ENCODE data around the gene DHX36.
A peak's percentile ranks its signal among the peaks of the same experiment; 100 is the strongest.

The DHX36 gene

GRCh38 chr3:154280161-154280560 is 44.1 kb downstream of the DHX36 start:
- DNase-seq (ENCODE audit: low spot score): no peak

- DNase-seq (ENCODE audit: low spot score): no peak
Observed at GRCh38 chr3:154275965-154276364, 48.3 kb downstream of the DHX36 start.

GRCh38 chr3:154275292-154275691 is 49.0 kb downstream of the DHX36 start:
- DNase-seq (ENCODE audit: low spot score): no peak

DNA sequence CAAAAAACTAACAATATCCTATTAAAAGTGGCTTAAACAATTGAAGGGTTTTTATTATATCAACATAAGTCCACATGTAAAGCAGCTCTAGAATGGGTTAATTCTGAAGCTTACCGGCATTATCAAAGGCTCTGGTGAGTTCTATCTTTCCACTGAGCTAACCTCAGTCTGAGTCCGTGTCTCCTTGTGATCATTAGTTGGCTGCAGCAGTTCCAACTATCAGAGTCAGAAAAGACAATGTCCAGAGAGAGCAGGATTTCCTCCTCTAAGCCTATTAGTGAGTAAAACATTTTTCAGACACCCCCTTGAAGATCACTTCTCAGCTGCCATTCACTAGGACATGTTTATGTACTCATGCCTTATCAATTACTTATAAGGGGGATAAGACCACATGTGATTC is 49.9 kb downstream of the DHX36 start:
- no peak for DNase-seq (ENCODE audit: low spot score)

DNA sequence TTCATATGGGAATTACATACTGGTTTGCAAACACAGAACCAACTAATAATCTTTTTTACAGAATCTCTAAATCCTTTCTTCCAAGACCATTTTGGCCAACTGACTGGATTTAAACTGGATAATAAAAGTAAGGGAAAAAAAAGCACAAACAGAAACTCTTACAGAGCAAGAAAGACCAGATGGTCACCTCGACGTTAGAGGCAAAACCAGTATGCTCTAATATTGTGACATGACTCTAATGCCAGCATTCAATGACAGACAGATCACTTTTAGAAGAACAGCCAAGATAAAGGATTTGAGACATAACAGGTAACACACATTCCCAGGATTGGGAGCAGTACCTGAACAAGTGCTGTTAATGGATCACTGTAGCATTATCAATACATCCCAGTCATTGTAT is 50.9 kb downstream of the DHX36 start:
- DNase-seq (ENCODE audit: low spot score): no peak

GRCh38 chr3:154254527-154254926 is 69.8 kb downstream of the DHX36 start:
- no peak for DNase-seq (ENCODE audit: low spot score)

- peak; percentile 70 for DNase-seq (ENCODE audit: low spot score)
Observed at GRCh38 chr3:154252759-154253638, 71.3 kb downstream of the DHX36 start.

GRCh38 chr3:154251610-154252009 is 72.7 kb downstream of the DHX36 start:
- no peak for DNase-seq (ENCODE audit: low spot score)

DNA sequence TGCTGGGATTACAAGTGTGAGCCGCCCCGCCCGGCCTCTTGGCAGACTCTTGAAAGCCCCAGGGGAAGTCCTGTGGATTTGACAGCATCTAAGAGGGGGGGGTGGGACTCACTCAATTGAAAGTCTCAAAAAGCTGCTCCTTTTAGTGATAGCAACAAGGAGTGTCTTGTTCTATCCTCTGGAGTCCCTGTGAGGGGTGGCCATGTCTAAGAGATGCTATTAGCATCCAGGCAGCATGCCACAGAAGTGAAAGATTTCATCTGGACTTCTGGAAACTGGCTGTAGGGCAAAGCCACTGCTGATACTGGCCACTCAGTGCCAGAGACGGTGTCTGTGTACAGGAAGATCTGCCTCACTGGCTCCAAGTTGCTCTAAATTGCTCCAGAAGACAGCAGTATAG is 74.0 kb downstream of the DHX36 start:
- DNase-seq (ENCODE audit: low spot score): no peak

DNA sequence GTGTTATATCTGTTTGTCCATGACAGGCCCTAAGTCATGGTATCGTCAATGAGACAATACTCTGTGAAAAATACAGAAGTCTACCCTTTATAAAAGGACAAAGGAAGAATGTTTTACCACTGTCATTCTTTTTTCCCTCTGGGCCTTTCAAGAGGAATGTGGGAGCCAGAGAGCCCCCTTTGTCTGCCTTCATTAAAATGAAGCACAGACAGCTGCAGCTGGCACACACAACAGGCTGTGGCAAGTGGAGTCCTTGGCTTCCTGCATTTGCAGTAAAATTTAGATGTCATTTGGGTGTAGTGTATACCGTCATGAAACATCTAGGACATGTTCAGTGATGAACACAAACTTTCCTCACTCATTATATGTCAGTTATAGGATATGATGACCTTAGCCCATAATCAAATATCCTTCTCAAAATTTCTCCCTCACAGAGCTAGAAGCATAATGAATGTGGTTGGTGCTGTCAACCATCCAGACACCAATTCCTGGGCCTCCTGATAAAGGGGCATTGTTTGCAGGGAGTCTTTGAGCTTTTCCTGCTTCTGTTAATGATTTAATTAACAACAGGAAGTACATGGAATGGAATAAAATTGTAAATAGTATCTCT is 76.4 kb downstream of the DHX36 start:
- DNase-seq (ENCODE audit: low spot score): no peak

DNA sequence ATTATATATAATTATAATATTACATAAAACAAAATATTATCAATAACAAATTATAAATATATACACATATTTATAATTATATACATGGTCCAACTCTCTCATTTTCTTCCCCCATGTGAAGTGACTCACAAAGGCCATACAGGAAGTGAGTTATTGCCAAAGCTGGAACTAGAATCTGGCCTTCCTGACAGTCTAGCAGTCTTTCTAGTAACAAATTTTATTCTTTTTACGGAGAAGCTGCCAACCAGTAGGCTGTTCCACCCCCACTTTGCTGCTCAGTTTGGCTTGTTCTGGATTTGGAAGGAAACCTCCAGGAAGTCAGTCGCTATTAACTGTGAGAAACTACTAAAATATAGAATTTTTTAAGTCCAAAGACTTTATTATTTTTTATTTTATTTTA is 79.6 kb downstream of the DHX36 start:
- no peak for DNase-seq (ENCODE audit: low spot score)

DNA sequence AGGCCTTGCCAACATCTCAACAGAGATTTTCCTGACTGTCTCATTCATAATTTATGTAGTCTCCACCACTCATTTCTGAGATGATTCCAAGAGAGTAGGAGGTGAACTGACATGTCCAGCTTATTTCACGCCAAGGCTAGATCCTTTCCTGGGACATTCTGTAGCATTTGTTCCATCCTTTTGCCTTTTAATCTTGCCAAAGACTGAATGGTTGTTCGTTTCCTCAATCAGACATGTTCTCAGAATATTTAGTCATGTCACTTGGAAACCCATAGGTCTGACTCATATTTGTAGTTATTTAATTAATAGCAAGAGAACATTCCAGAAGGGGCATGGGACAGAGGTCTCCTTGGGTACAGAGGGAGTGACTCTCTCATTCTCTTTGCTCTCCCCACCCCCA is 80.9 kb downstream of the DHX36 start:
- no peak for DNase-seq (ENCODE audit: low spot score)

- no peak for DNase-seq (ENCODE audit: low spot score)
Observed at GRCh38 chr3:154242766-154243165, 81.5 kb downstream of the DHX36 start.

- DNase-seq (ENCODE audit: low spot score): no peak
Observed at GRCh38 chr3:154241496-154241895, 82.8 kb downstream of the DHX36 start.

- no peak for DNase-seq (ENCODE audit: low spot score)
Observed at GRCh38 chr3:154240235-154240634, 84.1 kb downstream of the DHX36 start.

DNA sequence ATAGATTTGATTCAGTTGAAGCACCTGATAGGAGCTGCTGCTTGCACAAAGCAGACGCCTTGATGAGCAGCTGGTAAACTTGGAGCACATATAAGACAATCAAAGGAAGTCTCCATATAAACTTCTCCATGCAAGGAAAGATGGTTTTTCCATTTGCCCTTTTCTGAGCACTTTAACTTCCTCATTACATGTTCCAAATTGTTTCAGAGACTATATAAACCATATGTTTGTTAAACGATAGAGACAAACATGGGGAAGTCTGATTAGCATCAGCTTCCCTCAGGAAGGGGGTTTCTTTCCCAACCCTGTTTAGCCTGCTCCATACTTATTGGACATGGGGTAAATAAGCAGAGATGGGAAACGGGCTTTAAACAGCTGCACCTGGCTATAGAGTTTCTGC is 88.0 kb downstream of the DHX36 start:
- DNase-seq (ENCODE audit: low spot score): no peak

- no peak for DNase-seq (ENCODE audit: low spot score)
Observed at GRCh38 chr3:154235330-154235729, 89.0 kb downstream of the DHX36 start.

GRCh38 chr3:154229217-154229590 is 95.1 kb downstream of the DHX36 start:
- DNase-seq (ENCODE audit: low spot score): no peak

GRCh38 chr3:154228561-154229216 is 95.6 kb downstream of the DHX36 start:
- DNase-seq (ENCODE audit: low spot score): no peak

DNA sequence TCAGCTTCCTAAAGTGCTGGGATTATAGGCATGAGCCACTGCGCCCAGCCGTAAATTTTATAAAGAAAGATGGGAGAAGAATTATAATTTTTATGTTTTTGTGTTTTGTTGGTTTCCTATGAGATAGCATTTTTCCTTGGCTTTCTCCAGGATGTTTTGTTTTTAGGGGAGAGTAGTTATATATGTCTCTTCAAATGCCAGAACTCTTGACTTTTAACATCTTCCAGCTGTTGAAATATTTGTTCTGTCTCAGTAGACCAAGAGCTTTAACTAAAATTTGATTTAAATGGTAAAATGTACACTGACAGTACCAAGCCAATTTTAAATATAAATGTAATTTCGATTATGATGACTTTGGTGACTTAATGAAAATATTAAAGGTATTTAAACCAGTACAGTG is 96.8 kb downstream of the DHX36 start:
- DNase-seq (ENCODE audit: low spot score): no peak

DNA sequence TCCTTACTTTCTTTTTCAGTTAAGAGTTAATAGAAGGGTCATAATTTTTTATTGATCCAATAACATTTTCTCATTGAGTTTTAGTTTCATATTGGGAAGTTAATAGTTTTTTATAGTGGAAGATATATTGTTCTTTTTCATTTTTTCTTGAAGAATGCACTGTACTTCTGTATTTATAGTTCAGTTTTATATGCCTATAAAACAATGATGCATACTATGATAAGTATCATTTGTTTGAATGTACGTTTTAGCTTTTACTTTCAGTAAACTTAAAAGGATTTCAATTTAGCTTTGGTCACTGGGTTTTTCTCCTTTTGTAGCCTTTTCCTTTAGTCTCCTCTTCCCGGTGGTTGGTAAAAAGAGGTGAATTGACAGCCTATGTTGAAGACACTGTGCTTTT is 98.8 kb downstream of the DHX36 start:
- DNase-seq (ENCODE audit: low spot score): no peak

GRCh38 chr3:154224866-154225265 is 99.4 kb downstream of the DHX36 start:
- no peak for DNase-seq (ENCODE audit: low spot score)

- no peak for DNase-seq (ENCODE audit: low spot score)
Observed at GRCh38 chr3:154224366-154224765, 99.9 kb downstream of the DHX36 start.
